ENCODE measurements around the gene AHSG. TPM values are rescaled to one million over a fixed set of nuclear protein-coding genes. Genes with fewer than 3 reads are reported as not detected.

AHSG gene
- total RNA-seq, 2 experiments from 2014 or later = not detected

GRCh38 chr3:186596568-186597287 lies 16.1 kb upstream of the AHSG start:
- no peaks in the 10 kb centered on the region for H3K4me1 Mint-ChIP-seq (ENCODE audit: low read depth)
- H3K27me3 Mint-ChIP-seq (ENCODE audit: low read depth) = no peaks in the 10 kb centered on the region
- no peak overlapping the region for H3K4me3 Mint-ChIP-seq
- no peaks in the 10 kb centered on the region for H3K9me3 Mint-ChIP-seq
- intact Hi-C loops (cut with micrococcal nuclease) = no loop called here
- CTCF ChIA-PET = interaction anchor here (0.6 to 2.8 kb wide), 4 partner anchors 8 to 20 kb away, joined by 3 to 14 read pairs (median 6); no protein-coding TSS in a partner anchor
- no peak for DNase-seq
- no peaks in the 10 kb centered on the region for H3K36me3 Mint-ChIP-seq (ENCODE audit: low read depth)
- no peak overlapping the region for H3K27ac Mint-ChIP-seq

GRCh38 chr3:186598108-186598784 lies 14.6 kb upstream of the AHSG start:
- H3K4me3 Mint-ChIP-seq = no peak overlapping the region
- intact Hi-C loops (cut with micrococcal nuclease) = no loop called here
- H3K36me3 Mint-ChIP-seq (ENCODE audit: low read depth) = no peaks in the 10 kb centered on the region
- CTCF ChIA-PET = interaction anchor here (0.6 kb wide), 1 partner anchor 79 kb away, joined by 3 read pairs; no protein-coding TSS in a partner anchor
- H3K27me3 Mint-ChIP-seq (ENCODE audit: low read depth) = no peaks in the 10 kb centered on the region
- no peaks in the 10 kb centered on the region for H3K4me1 Mint-ChIP-seq (ENCODE audit: low read depth)
- H3K27ac Mint-ChIP-seq = no peak overlapping the region
- H3K9me3 Mint-ChIP-seq = no peaks in the 10 kb centered on the region
- DNase-seq = no peak

- Mint-ChIP-seq H3K9me3 (no peaks in the 10 kb centered on the region), H3K4me1 (ENCODE audit: low read depth) (no peaks in the 10 kb centered on the region), H3K27ac (no peak overlapping the region), H3K4me3 (no peak overlapping the region), H3K27me3 (ENCODE audit: low read depth) (no peaks in the 10 kb centered on the region), H3K36me3 (ENCODE audit: low read depth) (no peaks in the 10 kb centered on the region)
- no peak for DNase-seq
- CTCF ChIA-PET = interaction anchor here (0.6 kb wide), 1 partner anchor 80 kb away, joined by 3 read pairs; no protein-coding TSS in a partner anchor
- intact Hi-C loops (cut with micrococcal nuclease) = no loop called here
These were observed 14.1 kb upstream of the AHSG start for GRCh38 chr3:186598794-186599141.

GRCh38 chr3:186599142-186599784 lies 13.6 kb upstream of the AHSG start:
- intact Hi-C loops (cut with micrococcal nuclease) = no loop called here
- DNase-seq = no peak
- Mint-ChIP-seq H3K27me3 (ENCODE audit: low read depth) (no peaks in the 10 kb centered on the region), H3K36me3 (ENCODE audit: low read depth) (no peaks in the 10 kb centered on the region), H3K4me1 (ENCODE audit: low read depth) (no peaks in the 10 kb centered on the region), H3K9me3 (no peaks in the 10 kb centered on the region), H3K4me3 (no peak overlapping the region), H3K27ac (no peak overlapping the region)
- CTCF ChIA-PET = interaction anchor here (1.2 to 2.1 kb wide), 2 partner anchors 16 to 18 kb away, joined by 3 to 13 read pairs; no protein-coding TSS in a partner anchor

- no peak for DNase-seq
- Mint-ChIP-seq H3K27me3 (ENCODE audit: low read depth) (no peaks in the 10 kb centered on the region), H3K9me3 (no peaks in the 10 kb centered on the region), H3K36me3 (ENCODE audit: low read depth) (no peaks in the 10 kb centered on the region), H3K27ac (no peak overlapping the region), H3K4me3 (no peak overlapping the region), H3K4me1 (ENCODE audit: low read depth) (no peaks in the 10 kb centered on the region)
- CTCF ChIA-PET = interaction anchor here (1.1 to 2.1 kb wide), 3 partner anchors 15 to 656 kb away, joined by 3 to 13 read pairs (median 3); no protein-coding TSS in a partner anchor
- intact Hi-C loops (cut with micrococcal nuclease) = no loop called here
These were observed 13.1 kb upstream of the AHSG start for GRCh38 chr3:186599785-186600166.

- Mint-ChIP-seq H3K4me3 (no peak overlapping the region), H3K27ac (no peak overlapping the region), H3K27me3 (ENCODE audit: low read depth) (no peaks in the 10 kb centered on the region), H3K36me3 (ENCODE audit: low read depth) (no peaks in the 10 kb centered on the region), H3K4me1 (ENCODE audit: low read depth) (no peaks in the 10 kb centered on the region), H3K9me3 (no peaks in the 10 kb centered on the region)
- no peak for DNase-seq
- CTCF ChIA-PET = interaction anchor here (1.1 to 2.1 kb wide), 3 partner anchors 14 to 657 kb away, joined by 3 to 13 read pairs (median 3); no protein-coding TSS in a partner anchor
- intact Hi-C loops (cut with micrococcal nuclease) = no loop called here
These were observed 12.0 kb upstream of the AHSG start for GRCh38 chr3:186600896-186601295.

GRCh38 chr3:186603159-186603558 lies 9.7 kb upstream of the AHSG start:
- H3K27ac Mint-ChIP-seq = no peak overlapping the region
- no peak for DNase-seq
- CTCF ChIA-PET = interaction anchor here (0.6 to 1.8 kb wide), 3 partner anchors 12 to 620 kb away, joined by 7 to 9 read pairs (median 9); no protein-coding TSS in a partner anchor
- no peaks in the 10 kb centered on the region for H3K9me3 Mint-ChIP-seq
- no peaks in the 10 kb centered on the region for H3K4me1 Mint-ChIP-seq (ENCODE audit: low read depth)
- no peaks in the 10 kb centered on the region for H3K27me3 Mint-ChIP-seq (ENCODE audit: low read depth)
- intact Hi-C loops (cut with micrococcal nuclease) = no loop called here
- no peak overlapping the region for H3K4me3 Mint-ChIP-seq
- no peaks in the 10 kb centered on the region for H3K36me3 Mint-ChIP-seq (ENCODE audit: low read depth)

- intact Hi-C loops (cut with micrococcal nuclease) = no loop called here
- CTCF ChIA-PET = interaction anchor here (0.7 to 1.3 kb wide), 3 partner anchors 8 to 14 kb away, joined by 3 to 5 read pairs (median 3); no protein-coding TSS in a partner anchor
- Mint-ChIP-seq H3K27ac (no peak overlapping the region), H3K4me1 (ENCODE audit: low read depth) (no peaks in the 10 kb centered on the region), H3K9me3 (no peaks in the 10 kb centered on the region), H3K4me3 (no peak overlapping the region), H3K27me3 (ENCODE audit: low read depth) (no peaks in the 10 kb centered on the region), H3K36me3 (ENCODE audit: low read depth) (no peaks in the 10 kb centered on the region)
- DNase-seq = no peak
These were observed 7.8 kb upstream of the AHSG start for GRCh38 chr3:186605078-186605477.

GRCh38 chr3:186605561-186606545 lies 7.0 kb upstream of the AHSG start:
- Mint-ChIP-seq H3K4me3 (no peak overlapping the region), H3K4me1 (ENCODE audit: low read depth) (no peaks in the 10 kb centered on the region), H3K27me3 (ENCODE audit: low read depth) (no peaks in the 10 kb centered on the region), H3K36me3 (ENCODE audit: low read depth) (no peaks in the 10 kb centered on the region), H3K9me3 (no peaks in the 10 kb centered on the region), H3K27ac (no peak overlapping the region)
- CTCF ChIA-PET = interaction anchor here (1.2 kb wide), 1 partner anchor 11 kb away, joined by 5 read pairs; no protein-coding TSS in a partner anchor
- DNase-seq = no peak
- intact Hi-C loops (cut with micrococcal nuclease) = no loop called here

GRCh38 chr3:186608624-186609215 lies 4.1 kb upstream of the AHSG start:
- Mint-ChIP-seq H3K9me3 (no peaks in the 10 kb centered on the region), H3K27me3 (ENCODE audit: low read depth) (peaks cover 4% of the 10 kb centered on the region), H3K4me3 (no peak overlapping the region), H3K4me1 (ENCODE audit: low read depth) (no peaks in the 10 kb centered on the region), H3K27ac (no peak overlapping the region), H3K36me3 (ENCODE audit: low read depth) (no peaks in the 10 kb centered on the region)
- intact Hi-C loops (cut with micrococcal nuclease) = no loop called here
- CTCF ChIA-PET = interaction anchor here (0.6 to 2.6 kb wide), 5 partner anchors 9 to 654 kb away, joined by 3 to 13 read pairs (median 4); no protein-coding TSS in a partner anchor
- DNase-seq = no peak

GRCh38 chr3:186609247-186609868 lies 3.5 kb upstream of the AHSG start:
- intact Hi-C loops (cut with micrococcal nuclease) = no loop called here
- peaks cover 6% of the 10 kb centered on the region for H3K27me3 Mint-ChIP-seq (ENCODE audit: low read depth)
- H3K9me3 Mint-ChIP-seq = no peaks in the 10 kb centered on the region
- CTCF ChIA-PET = interaction anchor here (0.6 to 2.6 kb wide), 6 partner anchors 8 to 655 kb away, joined by 3 to 13 read pairs (median 4); no protein-coding TSS in a partner anchor
- H3K36me3 Mint-ChIP-seq (ENCODE audit: low read depth) = no peaks in the 10 kb centered on the region
- no peak overlapping the region for H3K27ac Mint-ChIP-seq
- DNase-seq = peak; percentile 38
- H3K4me3 Mint-ChIP-seq = no peak overlapping the region
- H3K4me1 Mint-ChIP-seq (ENCODE audit: low read depth) = peaks cover 1% of the 10 kb centered on the region

All from activated naive CD4-positive, alpha-beta T cell treated with anti-CD3 and anti-CD28 coated beads for 36 hours (primary cell).